ENCODE results near the gene NTNG1.

NTNG1 gene

DNA sequence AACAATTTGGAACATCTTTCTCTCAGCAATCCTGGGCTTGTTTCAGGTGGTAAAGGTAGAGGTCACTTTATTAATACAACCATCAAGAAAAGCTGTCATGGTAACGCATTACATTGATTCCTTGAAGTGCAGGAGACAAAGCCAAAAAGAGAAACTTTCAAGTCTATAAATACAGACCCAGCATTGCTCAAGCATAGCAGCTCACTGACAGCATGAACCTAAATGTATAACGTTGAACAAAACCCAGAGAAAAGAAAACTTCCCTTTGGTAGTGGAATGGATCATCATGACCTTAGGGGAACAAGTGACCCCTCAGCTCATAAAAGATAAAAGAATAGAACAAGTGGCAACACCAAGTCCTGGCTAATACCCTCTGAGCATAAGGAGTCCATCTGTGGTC lies 332.2 kb downstream of the NTNG1 start:
- DNase-seq = no peak

- no peak for DNase-seq
These were observed 334.2 kb downstream of the NTNG1 start for GRCh38 chr1:107474877-107475612.

- no peak for DNase-seq
These were observed 336.4 kb downstream of the NTNG1 start for GRCh38 chr1:107477233-107477632.

DNA sequence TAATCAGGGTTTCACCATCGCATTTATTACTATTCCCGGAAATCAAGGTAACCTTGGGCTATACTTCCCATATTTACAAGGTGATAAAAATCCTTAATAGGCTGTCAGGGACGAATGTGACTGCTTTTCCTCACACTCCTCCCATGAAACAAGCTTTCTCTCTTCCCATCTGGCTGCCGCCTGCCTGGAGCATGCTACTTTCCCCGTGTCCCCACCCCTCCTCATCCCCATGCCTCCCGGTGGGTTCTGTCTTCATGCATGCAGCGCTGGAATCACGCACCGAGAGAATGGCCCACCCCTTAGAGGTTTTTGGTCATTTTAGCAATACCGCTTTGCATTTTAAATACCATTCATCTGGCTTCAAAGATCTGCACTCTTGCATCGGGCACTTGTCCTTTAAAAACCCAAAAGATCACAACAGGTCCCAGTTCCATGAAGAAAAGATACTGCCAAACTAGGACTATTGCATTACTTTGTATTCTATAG lies 339.1 kb downstream of the NTNG1 start:
- DNase-seq = no peak

DNA sequence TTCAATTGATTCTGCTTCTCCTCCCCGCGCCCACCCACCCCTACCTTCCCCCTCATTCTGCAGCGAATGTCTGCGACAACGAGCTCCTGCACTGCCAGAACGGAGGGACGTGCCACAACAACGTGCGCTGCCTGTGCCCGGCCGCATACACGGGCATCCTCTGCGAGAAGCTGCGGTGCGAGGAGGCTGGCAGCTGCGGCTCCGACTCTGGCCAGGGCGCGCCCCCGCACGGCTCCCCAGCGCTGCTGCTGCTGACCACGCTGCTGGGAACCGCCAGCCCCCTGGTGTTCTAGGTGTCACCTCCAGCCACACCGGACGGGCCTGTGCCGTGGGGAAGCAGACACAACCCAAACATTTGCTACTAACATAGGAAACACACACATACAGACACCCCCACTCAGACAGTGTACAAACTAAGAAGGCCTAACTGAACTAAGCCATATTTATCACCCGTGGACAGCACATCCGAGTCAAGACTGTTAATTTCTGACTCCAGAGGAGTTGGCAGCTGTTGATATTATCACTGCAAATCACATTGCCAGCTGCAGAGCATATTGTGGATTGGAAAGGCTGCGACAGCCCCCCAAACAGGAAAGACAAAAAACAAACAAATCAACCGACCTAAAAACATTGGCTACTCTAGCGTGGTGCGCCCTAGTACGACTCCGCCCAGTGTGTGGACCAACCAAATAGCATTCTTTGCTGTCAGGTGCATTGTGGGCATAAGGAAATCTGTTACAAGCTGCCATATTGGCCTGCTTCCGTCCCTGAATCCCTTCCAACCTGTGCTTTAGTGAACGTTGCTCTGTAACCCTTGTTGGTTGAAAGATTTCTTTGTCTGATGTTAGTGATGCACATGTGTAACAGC lies 339.9 kb downstream of the NTNG1 start:
- peak in 1 of 2 experiments; percentile 60 for DNase-seq

DNA sequence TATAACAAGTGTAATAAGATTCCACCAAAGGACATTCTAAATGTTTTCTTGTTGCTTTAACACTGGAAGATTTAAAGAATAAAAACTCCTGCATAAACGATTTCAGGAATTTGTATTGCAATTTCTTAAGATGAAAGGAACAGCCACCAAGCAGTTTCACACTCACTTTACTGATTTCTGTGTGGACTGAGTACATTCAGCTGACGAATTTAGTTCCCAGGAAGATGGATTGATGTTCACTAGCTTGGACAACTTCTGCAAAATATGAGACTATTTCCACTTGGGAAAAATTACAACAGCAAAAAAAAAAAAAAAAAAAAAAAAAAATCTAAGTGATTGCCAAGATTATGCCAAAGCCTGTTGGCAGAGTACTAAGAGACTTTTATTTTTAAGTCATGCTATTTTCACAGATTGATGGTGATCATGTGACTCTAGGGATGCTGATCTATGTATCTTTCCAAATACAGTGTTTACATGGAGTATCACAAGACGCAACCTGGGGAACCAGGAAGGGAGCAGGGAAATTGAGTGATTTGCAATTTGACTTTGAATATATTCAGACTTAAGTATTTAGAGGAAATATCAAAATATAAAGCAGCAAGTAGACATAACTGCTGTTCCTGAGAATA lies 341.0 kb downstream of the NTNG1 start:
- DNase-seq = no peak

GRCh38 chr1:107483949-107484348 lies 343.1 kb downstream of the NTNG1 start:
- DNase-seq = no peak

DNA sequence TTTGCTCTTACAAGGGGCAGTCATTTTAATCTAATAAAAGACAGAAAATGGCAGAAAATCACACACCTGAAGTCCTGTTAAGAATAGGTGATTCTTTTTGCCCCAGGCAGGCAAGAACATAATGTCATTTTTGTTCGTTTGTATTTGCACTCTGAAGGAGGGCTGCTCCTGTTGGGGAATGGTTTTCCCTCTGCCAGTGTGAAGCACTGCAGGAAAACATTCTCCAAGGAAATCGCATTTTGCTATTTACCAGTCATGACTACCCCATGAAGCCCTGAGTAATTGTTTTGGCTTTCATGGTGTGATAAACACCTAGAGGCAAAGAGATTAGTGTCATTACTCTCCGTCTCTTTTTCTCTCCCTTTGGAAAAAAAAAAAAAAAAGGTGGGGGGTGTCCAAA lies 345.5 kb downstream of the NTNG1 start:
- DNase-seq = no peak

GRCh38 chr1:107487506-107487905 lies 346.7 kb downstream of the NTNG1 start:
- no peak for DNase-seq

- no peak for DNase-seq
These were observed 350.7 kb downstream of the NTNG1 start for GRCh38 chr1:107491582-107491981.

DNA sequence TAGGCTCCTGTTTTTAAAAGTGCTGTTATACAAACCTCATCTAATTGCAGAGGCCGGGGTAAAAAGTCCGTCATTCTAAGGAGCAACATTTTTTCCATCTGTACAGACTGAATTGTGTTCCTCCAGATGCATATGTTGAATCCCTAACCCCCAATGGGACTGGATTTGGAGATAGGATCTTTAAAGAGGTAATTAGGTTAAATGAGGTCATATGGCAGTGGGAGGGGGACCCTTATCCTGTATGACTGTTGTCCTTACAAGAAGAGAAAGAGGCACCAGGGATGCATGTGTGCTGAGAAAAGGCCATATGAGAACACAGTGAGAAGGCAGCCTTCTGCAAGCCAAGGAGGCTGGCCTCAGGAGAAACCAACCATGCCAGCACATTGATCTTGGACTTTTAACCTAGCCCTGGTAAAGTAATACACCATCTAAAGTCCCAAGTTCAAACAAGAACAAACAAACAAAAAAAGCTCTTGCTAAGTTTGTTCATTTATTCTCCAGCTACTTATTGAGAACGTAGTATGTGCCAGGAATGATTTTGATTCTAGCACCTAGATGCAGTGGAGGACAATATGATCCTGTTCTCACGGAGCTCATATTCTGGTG lies 352.4 kb downstream of the NTNG1 start:
- no peak for DNase-seq

- DNase-seq = no peak
These were observed 353.2 kb downstream of the NTNG1 start for GRCh38 chr1:107494061-107494460.

DNA sequence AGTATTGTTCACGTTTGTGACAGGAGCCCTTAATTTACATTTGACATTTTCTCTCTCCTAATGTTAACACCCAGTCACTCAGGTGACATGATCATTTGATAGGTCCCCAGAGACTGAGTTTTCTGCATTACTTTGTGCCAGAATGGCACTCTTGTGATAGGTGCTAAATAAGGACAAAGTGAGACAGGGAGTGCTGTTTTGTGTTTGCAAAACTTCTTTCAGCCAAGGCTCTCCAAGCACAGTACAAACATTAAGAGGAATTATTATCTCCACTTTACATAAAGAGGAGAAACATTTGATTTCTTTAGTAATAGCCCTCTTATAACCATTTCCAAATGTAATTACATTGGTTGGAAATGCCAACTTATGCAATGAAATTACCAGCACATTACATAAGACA lies 355.2 kb downstream of the NTNG1 start:
- no peak for DNase-seq

- no peak for DNase-seq
These were observed 358.4 kb downstream of the NTNG1 start for GRCh38 chr1:107499139-107499744.

- DNase-seq = no peak
These were observed 360.3 kb downstream of the NTNG1 start for GRCh38 chr1:107501081-107501605.

DNA sequence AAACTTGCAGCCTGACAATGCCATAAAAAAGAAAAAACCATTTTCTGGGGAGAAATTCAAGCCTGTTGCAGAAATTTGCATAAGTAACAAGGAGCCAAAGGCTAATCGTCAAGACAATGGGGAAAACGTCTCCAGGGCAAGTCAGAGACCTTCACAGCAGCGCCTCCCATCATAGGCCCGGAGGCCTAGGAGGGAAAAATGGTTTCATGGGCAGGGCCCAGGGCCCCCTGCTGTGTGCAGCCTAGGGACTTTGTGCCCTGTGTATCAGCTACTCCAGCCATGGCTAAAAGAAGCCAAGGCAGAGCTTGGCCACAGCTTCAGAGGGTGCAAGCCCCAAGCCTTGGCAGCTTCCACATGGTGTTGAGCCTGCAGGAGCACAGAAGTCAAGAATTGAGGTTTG lies 369.5 kb downstream of the NTNG1 start:
- DNase-seq = no peak

DNA sequence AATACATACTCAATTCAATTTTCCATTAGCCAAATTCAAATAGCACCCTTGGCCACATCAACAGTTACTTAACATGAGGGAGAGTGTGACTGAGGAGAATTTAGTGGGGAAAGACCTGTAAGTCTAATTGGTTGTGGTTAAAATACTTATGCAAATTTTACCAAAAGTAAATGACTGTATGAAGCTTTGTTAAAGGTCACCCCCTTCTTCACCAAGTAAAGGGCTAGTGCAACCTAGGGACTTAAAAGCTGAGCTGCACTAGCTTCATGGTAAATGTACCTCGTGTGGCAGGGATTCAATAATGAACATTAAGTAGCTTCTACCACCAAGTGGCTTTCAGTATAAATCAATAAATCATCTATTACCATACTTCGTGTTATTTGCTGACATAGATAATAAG lies 372.0 kb downstream of the NTNG1 start:
- DNase-seq = no peak

GRCh38 chr1:107514841-107515240 lies 374.0 kb downstream of the NTNG1 start:
- DNase-seq = no peak

DNA sequence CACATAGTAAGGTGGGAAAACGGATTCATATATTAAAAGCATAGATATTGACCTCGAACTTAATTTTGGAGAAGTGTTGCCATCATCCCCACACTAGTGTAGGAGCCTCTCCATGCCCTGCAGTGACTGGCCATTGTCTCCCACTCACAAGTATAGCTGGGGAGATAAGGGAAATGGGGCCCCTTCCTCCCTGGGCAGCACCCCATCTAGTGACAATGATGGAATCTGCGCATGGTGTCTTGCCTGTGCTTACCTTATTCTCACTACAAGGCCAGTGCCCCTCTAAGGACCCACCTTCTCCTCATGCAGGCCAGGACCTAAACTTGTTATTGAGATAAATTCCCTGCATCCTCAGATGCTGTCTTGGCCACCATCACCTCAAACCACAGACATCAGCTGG lies 374.9 kb downstream of the NTNG1 start:
- DNase-seq = no peak

DNA sequence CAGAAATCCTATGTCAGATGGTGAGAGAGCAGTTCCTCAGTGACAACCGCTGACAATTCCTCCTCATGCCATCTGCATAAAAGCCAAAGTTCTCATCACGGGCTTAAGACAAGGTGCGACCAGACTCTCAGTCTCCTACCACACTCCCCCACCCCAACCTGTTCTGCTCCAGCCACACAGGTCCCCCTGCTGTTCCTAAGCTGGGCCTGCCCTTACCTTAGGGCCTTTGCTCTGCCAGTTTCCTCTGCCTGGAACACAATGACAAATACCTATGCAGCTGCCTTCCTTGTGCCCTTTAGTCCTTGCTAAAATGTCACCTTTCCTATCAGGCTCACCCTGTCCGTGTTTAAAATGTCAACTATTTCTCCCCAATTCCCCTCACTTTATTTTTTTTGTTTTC lies 382.2 kb downstream of the NTNG1 start:
- DNase-seq = no peak

DNA sequence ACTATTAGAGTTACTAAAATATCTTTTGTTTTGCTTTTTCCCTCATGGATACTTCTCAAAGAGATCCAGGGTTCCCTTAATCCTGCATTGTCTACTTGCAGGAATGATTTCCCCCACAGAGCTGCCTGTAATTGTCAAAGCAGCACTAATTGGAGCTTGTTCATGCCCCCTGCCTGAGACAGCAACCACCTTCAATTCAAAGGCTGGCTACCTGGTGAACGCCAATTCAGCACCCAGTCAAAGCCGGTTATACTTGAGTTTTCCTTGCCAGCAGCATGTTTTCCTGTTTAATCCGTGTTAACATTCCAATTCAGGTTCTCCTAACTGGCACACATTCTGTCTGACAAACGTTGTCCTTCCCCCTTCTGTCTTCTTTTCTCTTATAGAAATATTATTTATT lies 382.9 kb downstream of the NTNG1 start:
- DNase-seq = no peak

GRCh38 chr1:107524301-107524700 lies 383.5 kb downstream of the NTNG1 start:
- DNase-seq = no peak

- no peak for DNase-seq
These were observed 384.3 kb downstream of the NTNG1 start for GRCh38 chr1:107525145-107525544.

Data from NCI-H526 (cell line).